OCI-LY3 (cell line): ENCODE data around the gene CYP27A1.

Experiments
- H2AFZ ChIP-seq: fragments of 200-600, 300-600 bp; shearing (Covaris generic); 2 replicates; pipeline ENCODE4 v1.6.0; 2014; ENCODE audit warnings: antibody characterized with exemption, low read depth, low read length
- H3K27ac ChIP-seq: fragments of 200-600, 300-600 bp; sonication (generic); 2 replicates; pipeline ENCODE4 v1.5.1; 2014; ENCODE audit warnings: mild to moderate bottlenecking, low read length, moderate library complexity, mixed read lengths
- H3K27me3 ChIP-seq: fragments of 200-600, 300-600 bp; sonication (generic); 2 replicates; pipeline ENCODE4 v1.6.1; 2014; ENCODE audit warnings: low read depth, low read length, mixed read lengths
- H3K36me3 ChIP-seq: fragments of 200-600, 300-600 bp; sonication (generic); replicated peaks from 2 replicates; pipeline ENCODE3; 2014; ENCODE audit warnings: low read depth, low read length, mixed read lengths
- H3K4me1 ChIP-seq: fragments of 300-600, 200-600 bp; sonication (generic); 2 replicates; pipeline ENCODE4 v1.6.1; 2014; ENCODE audit warnings: low read length, mixed read lengths
- H3K4me2 ChIP-seq: fragments of 200-600, 300-600 bp; sonication (generic); 2 replicates; pipeline ENCODE4 v1.6.1; 2014; ENCODE audit warnings: low read length, mixed read lengths
- H3K4me3 ChIP-seq: fragments of 300-600, 200-600 bp; sonication (generic); 2 replicates; pipeline ENCODE4 v1.5.1; 2014; ENCODE audit warnings: antibody characterized with exemption, mild to moderate bottlenecking, low read length, moderate library complexity
- H3K79me2 ChIP-seq: fragments of 300-600, 200-600 bp; shearing (Covaris generic); 2 replicates; pipeline ENCODE4 v1.6.1; 2014; ENCODE audit warnings: mild to moderate bottlenecking, low read length, mixed read lengths
- H3K9ac ChIP-seq: fragments of 300-600, 200-600 bp; shearing (Covaris generic); 2 replicates; pipeline ENCODE4 v1.6.0; 2014; ENCODE audit warnings: mild to moderate bottlenecking, low read length, moderate library complexity
- H3K9me3 ChIP-seq: fragments of 200-600, 300-600 bp; shearing (Covaris generic); 2 replicates; pipeline ENCODE4 v1.6.1; 2014; ENCODE audit warnings: low read length, mixed read lengths; ENCODE audit not compliant: insufficient read depth
- H4K20me1 ChIP-seq: fragments of 200-600, 300-600 bp; sonication (generic); 2 replicates; pipeline ENCODE4 v1.6.1; 2016; ENCODE audit warnings: low read length, mixed read lengths; ENCODE audit not compliant: insufficient read depth
- EZH2phosphoT487 ChIP-seq: fragments of 200-600 bp; shearing (Covaris generic); IDR thresholded peaks from 2 replicates; pipeline ENCODE4 v1.6.1; 2018; ENCODE audit warnings: antibody characterized with exemption, mixed run types, low read depth
- TF ChIP-seq, protein P1 (sequence below): fragments of 200-600, 300-600 bp; sonication (generic); IDR thresholded peaks from 2 replicates; pipeline ENCODE4 v1.5.1; 2014; ENCODE audit warnings: antibody characterized with exemption, low read length, low read depth

CYP27A1 gene

DNA sequence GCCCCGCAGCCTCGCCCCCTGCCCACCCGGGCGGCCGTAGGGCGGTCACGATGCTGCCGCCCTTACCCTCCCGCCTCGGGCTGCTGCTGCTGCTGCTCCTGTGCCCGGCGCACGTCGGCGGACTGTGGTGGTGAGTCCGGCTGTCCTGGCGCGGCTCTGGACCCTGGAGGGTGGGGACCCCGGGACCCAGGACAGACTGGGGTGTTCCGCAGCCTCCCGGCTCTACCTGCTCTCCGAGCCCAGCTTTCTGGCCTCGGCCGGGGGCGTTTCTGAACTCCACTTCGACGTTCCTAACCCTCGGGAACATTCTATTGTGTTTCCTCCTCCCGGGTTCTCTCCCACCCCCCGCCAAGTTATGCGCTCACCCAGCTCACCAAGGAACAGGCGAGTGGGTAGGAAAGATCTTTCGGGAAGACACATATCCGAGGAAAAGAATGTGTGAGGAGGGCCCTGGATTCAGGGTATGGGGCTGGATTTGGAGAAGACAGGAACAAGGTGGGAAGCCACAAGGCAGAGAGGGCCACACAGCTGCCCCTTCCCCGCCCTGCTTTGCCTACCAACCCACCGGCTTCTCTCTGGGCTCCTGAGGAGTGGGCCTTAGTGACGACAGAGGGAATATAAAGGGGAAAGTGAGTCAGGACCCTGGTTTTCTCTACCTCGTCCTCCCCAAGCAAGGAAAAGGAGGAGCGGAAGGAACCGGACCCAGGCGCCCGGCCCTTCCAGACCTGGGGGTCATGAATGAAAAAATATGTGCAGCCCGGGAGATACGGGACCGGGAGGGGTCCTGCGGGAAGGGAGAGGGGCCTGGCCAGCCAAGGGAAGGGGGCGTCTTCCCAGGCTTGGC lies 78.3 kb downstream of the CYP27A1 start:
- no peak overlapping the region for H3K9ac ChIP-seq
- no peak overlapping the region for H2AFZ ChIP-seq
- H3K4me3 ChIP-seq: no peak overlapping the region
- H3K27me3 ChIP-seq: no peaks in the 10 kb centered on the region; the same call in 1 of the 2 replicates
- TF ChIP-seq, protein P1, sequence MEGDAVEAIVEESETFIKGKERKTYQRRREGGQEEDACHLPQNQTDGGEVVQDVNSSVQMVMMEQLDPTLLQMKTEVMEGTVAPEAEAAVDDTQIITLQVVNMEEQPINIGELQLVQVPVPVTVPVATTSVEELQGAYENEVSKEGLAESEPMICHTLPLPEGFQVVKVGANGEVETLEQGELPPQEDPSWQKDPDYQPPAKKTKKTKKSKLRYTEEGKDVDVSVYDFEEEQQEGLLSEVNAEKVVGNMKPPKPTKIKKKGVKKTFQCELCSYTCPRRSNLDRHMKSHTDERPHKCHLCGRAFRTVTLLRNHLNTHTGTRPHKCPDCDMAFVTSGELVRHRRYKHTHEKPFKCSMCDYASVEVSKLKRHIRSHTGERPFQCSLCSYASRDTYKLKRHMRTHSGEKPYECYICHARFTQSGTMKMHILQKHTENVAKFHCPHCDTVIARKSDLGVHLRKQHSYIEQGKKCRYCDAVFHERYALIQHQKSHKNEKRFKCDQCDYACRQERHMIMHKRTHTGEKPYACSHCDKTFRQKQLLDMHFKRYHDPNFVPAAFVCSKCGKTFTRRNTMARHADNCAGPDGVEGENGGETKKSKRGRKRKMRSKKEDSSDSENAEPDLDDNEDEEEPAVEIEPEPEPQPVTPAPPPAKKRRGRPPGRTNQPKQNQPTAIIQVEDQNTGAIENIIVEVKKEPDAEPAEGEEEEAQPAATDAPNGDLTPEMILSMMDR: no peak
- no peak for TF ChIP-seq EZH2phosphoT487
- H3K4me1 ChIP-seq: no peaks in the 10 kb centered on the region
- H4K20me1 ChIP-seq: no peaks in the 10 kb centered on the region
- H3K9me3 ChIP-seq: no peaks in the 10 kb centered on the region
- no peak overlapping the region for H3K4me2 ChIP-seq
- no peaks in the 10 kb centered on the region for H3K79me2 ChIP-seq
- no peaks in the 10 kb centered on the region for H3K36me3 ChIP-seq
- H3K27ac ChIP-seq: no peak overlapping the region

DNA sequence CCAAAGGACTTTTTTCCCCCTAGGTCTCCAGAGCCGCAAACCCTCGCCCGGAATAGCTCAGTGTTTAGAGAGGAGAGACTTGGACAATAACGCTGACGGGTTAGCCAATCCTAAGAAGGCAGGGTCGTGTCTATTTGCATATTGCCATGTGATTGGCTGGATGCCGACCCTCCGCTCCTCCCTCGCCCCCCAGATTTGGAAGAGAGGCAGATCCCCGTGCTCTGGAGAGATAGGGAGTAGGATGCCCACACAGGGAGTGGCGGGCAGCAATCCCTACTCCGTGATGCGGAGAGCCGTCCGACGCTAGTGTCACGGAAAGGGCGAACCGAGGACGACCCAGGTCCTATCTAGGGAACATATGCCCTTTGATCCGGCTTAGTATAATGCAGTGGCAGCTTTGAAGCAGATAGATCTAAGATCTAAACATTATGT lies 79.0 kb downstream of the CYP27A1 start:
- H3K36me3 ChIP-seq: no peaks in the 10 kb centered on the region
- H3K4me2 ChIP-seq: no peak overlapping the region
- H3K9ac ChIP-seq: no peak overlapping the region
- TF ChIP-seq, protein P1: no peak
- no peak for TF ChIP-seq EZH2phosphoT487
- H3K9me3 ChIP-seq: no peaks in the 10 kb centered on the region
- no peaks in the 10 kb centered on the region for H3K4me1 ChIP-seq
- H4K20me1 ChIP-seq: no peaks in the 10 kb centered on the region
- no peaks in the 10 kb centered on the region for H3K79me2 ChIP-seq
- H3K27me3 ChIP-seq: no peaks in the 10 kb centered on the region
- no peak overlapping the region for H3K27ac ChIP-seq
- H3K4me3 ChIP-seq: no peak overlapping the region
- H2AFZ ChIP-seq: no peak overlapping the region

DNA sequence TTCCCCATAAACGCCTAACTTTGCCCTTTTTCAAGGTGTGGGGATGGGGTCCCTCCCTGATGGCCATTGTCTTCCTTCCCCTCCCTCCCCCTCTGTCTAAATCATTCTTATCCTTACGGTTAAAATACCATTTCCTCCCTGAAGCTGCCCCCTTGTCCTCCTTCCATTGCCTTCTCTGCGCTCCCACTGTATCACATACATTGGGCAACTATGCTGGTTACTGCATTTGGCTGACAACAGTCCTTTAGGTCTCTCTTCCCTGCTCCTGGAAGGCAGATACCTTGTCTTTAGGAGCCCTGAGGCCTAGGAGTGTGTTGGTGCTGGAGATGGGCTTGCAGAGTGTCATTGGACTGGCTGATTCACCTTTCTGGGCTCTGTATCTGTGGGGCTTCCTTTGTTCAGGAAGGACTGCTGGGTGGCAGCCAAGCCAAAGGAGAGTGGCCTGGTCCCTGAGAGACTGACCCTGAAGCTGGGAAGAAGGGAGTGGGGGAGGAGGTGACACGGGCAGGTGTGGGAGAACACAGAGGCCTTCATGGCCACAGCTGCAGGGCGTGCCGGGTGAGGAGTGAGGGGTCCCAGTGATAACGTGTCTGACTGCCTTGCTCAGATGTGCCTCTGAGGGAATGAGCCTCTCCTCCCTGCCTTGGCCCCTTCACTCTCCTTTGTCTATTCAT lies 79.8 kb downstream of the CYP27A1 start:
- Histone ChIP-seq H3K9me3 (no peaks in the 10 kb centered on the region), H3K79me2 (no peaks in the 10 kb centered on the region), H3K4me3 (no peak overlapping the region), H2AFZ (no peak overlapping the region), H3K27ac (no peak overlapping the region), H3K27me3 (no peaks in the 10 kb centered on the region), H4K20me1 (no peaks in the 10 kb centered on the region), H3K4me1 (no peaks in the 10 kb centered on the region), H3K36me3 (no peaks in the 10 kb centered on the region), H3K9ac (no peak overlapping the region), H3K4me2 (no peak overlapping the region)
- TF ChIP-seq, protein P1: no peak
- no peak for TF ChIP-seq EZH2phosphoT487

DNA sequence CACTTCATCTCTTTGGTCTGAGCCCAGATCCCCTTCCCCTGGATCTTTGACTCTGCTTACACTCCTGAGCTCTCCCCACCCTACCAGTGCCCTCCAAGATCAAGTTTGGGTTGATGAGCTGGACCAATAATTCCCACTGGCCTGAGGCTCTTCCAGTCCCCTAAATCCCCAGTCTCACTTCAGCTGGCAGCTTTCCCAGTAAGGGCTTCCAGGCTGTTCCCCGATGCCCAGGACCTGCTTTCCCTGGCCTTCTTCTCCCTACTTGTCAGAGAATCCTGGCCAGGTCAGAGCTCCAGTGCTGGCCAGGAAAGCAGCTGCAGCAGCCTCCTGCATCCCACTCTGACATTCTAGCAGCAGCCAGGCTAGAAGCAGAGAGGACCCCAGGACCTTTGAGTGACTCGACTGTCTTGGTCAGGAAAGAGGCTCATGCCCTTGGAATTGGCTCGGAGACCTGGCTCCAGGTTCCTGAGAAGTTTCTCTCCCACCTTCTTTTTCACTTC lies 81.1 kb downstream of the CYP27A1 start:
- Histone ChIP-seq H3K27me3 (no peaks in the 10 kb centered on the region), H2AFZ (no peak overlapping the region), H3K27ac (no peak overlapping the region), H3K36me3 (no peaks in the 10 kb centered on the region), H3K79me2 (no peaks in the 10 kb centered on the region), H4K20me1 (no peaks in the 10 kb centered on the region), H3K9me3 (no peaks in the 10 kb centered on the region), H3K9ac (no peak overlapping the region), H3K4me3 (no peak overlapping the region), H3K4me2 (no peak overlapping the region), H3K4me1 (peaks cover 7% of the 10 kb centered on the region)
- TF ChIP-seq, protein P1: no peak
- no peak for TF ChIP-seq EZH2phosphoT487
